GM18868 (cell line): ENCODE results near the gene CROCC.
"Not testable (repeated sequence)": the region's sequence is repeated elsewhere in the genome, so short reads cannot be mapped to it uniquely, and the experiment has no call there.

Experiments used
- ATAC-seq: cut with Tn5 transposase; IDR thresholded peaks from one replicate; pipeline ENCODE4 v1.9.1; 2021; ENCODE audit warnings: mild to moderate bottlenecking, moderate library complexity; ENCODE audit not compliant: unreplicated experiment

The CROCC gene

GRCh38 chr1:16921391-16922185, at the start of gene CROCC:
CROCC (plus strand) TSS chr1:16921931; CDS start chr1:16922019, 88 bp downstream.
- ATAC-seq, result no peak

- not testable (repeated sequence) for ATAC-seq
Observed at GRCh38 chr1:16872152-16873075, 49.3 kb upstream of the CROCC start.

GRCh38 chr1:16873076-16873879, 48.5 kb upstream of the CROCC start:
- not testable (repeated sequence) for ATAC-seq

DNA sequence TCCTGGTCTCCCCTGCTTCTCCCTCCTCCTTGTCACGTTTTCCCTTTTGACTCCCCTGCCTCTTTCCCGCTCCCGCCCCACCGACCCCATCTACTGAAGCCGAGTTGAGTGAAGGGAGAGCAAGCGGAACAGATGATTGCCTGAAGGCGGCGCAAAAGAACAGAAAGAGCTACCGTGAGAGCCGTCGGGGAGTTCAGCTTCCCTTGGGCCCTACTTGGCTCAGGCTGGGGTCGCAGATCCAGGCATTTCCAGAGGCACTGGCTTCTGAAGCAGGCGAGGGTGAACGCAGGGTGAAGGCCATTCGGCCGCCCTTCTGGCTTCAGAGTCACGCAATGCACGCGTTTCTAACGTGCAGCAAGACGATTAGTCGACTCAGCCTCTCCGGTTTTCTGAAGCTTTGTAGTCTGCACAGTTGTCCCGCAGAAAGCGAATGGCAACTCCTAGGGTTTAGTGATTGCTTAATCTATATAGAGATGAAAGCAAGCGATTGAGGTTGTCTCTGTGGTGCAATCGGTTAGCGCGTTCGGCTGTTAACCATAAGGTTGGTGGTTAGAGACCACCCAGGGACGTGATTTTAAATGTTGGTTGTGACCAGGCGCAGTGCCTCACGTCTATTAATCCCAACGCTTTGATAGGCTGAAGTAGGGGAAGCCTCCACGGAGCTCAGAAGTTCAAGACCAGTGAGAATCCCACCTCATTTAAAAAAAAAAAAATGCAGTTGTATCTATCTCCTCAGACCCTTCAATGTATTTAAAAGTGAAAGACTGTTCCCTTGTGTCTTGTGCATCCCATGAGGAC, 46.6 kb upstream of the CROCC start:
- ATAC-seq, result not testable (repeated sequence)

- not testable (repeated sequence) for ATAC-seq
Observed at GRCh38 chr1:16881742-16882141, 40.0 kb upstream of the CROCC start.

GRCh38 chr1:16882986-16883385, 38.7 kb upstream of the CROCC start:
- ATAC-seq, result no peak

DNA sequence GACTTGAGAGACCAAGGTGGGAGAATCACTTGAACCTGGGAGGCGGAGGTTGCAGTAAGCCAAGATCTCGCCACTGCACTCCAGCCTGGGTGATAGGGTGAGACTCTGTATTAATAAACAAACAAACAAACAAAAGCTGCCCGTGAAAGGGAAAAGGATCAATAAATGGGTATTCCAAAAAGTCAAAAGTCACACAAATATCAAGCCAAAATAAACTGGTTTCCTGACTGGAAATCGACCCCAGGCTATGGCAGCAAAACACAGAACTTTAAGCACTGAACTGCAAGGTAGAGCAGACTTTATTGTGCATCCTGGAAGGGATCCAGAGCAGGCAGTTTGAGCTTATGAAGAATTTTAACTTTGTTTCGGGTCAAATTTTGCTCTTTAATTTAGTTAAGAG, 37.2 kb upstream of the CROCC start:
- ATAC-seq, result not testable (repeated sequence)

DNA sequence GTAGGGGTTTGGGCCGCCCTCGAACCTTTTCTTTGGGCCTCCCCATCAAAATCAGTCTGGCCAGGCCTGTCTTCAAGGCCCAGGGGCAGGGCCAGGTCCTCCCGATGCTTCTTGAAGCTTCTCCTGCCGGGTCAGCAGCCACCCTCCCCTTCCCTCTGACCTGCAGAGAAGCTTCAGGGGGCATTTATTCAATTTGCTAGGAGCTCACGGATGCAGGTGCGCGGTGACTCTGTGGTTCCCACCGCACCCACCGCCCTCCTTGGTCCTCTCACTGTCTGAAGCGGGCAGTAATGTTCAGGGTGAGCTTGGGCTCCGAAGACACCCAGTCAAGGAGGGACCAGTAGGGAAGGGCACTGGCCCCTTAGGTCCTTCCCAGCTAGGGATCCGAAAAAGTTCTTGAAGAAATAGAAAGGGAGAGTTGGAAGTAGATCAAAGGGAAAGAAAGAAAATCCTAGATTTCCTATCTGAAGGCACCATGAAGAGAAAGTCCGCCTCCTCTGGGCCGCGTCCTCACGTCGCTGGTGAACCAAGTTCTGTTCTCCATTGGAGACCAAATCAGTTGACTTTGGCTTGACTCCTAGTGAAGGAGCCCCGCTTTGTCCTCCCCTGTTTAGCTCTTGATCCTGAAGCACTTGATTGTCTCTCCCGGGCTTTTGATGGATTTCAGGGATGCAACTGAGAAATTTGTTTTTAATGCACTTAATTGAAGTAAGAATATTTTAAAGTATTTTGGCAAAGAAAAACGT, 34.7 kb upstream of the CROCC start:
- ATAC-seq, result no peak

GRCh38 chr1:16888860-16889816, 32.6 kb upstream of the CROCC start:
- no peak for ATAC-seq

DNA sequence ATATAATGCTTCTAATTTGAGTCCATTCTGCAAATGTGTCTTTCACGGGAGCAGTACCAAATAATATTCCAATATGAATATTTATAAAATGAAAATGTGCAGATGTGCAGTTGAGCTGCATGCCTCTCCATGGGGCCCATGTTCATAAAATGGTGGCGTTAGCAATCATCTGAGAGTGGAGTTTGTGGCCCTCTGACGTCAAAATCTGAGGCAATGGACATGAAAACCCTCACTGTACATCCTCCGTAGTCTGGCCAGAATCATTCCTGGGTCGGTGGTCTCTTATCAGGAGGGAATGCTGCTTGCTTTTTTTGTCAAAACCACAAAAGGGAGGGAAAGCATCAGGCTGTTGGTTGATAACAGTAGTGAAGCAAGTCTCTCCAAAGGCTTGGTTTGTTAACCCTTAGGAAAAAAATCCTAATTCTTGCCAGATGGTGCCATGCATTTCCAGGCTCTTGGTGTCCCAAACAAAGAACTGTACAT, 31.2 kb upstream of the CROCC start:
- not testable (repeated sequence) for ATAC-seq

DNA sequence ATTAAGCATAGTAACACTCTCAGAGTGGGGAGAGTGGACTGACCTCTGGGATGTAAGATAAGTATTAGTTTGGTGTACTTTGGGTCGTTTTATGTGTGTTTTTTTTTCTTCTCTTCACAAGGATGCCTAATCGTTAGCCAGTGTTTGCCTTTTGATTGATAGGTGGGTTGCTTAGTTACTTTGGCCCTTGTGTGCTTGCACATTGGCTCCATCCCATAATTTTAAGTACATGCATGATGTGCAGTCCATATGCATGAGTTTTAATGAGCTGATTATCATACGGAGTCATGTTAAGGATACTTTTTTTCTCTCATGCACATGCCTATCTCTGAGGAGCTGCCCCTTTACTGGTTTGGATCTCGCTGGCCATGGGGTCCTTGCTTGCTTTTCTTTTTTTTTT, 30.7 kb upstream of the CROCC start:
- ATAC-seq, result not testable (repeated sequence)

DNA sequence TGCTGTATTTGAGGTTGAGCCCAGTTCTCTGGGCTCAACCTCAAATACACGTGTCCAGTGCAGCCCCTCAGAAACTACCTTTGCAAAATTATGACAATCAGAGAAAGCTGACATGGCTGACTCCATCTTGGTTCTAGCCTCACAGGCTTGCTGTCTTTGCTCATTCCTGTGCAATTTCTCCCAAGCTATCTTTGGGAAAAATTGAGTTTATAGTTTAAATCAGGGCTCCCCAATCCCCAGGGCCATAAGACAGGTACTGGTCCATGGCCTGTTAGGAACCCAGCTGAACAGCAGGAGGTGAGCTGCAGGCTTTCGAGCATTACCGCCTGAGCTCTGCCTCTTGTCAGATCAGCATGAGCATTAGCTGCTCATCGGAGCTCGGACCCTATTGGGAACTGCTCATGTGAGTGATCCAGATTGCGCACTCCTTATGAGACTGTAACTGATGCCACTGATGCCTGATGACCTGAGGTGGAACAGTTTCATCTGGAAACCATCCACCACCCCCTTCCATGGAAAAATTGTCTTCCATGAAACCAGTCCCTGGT, 28.7 kb upstream of the CROCC start:
- not testable (repeated sequence) for ATAC-seq

DNA sequence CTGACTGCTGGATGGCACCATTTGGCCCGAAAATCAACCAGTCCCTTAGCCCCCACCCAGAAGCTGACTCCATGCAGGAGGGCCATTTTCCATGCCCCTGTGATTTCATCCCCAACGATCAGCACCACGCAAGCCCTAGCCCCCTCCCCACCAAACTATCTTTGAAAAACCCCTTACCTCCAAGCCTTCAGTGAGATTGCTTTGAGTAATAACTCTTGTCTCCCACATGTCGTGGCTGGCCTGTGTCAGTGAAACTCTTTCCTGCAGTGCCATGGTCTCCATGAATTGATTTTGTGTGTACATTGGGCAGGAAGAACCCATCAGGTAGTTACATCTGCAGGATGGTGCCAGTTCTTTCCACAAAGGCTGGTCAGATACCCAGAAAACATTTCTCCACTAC, 27.9 kb upstream of the CROCC start:
- ATAC-seq, result not testable (repeated sequence)

DNA sequence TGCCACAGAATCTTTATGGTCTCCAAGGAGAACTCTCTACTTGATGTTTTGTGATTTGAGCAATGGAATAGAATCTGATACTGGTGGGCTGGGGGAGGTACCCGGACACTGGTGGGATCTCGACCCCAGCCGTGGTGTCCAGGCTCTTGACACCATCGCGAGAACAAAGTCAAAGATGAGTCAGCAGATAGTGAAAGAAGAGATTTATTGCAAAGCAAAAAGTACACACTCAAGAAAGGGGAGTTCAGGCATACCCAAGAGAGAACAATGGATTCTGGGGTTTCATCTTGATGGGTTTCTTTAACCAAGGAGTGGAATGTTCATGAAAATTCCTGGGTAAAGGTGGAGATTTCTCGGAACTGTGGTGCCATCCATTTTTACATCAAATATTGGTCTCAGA, 27.4 kb upstream of the CROCC start:
- not testable (repeated sequence) for ATAC-seq

- ATAC-seq, result not testable (repeated sequence)
Observed at GRCh38 chr1:16895233-16895597, 26.5 kb upstream of the CROCC start.

DNA sequence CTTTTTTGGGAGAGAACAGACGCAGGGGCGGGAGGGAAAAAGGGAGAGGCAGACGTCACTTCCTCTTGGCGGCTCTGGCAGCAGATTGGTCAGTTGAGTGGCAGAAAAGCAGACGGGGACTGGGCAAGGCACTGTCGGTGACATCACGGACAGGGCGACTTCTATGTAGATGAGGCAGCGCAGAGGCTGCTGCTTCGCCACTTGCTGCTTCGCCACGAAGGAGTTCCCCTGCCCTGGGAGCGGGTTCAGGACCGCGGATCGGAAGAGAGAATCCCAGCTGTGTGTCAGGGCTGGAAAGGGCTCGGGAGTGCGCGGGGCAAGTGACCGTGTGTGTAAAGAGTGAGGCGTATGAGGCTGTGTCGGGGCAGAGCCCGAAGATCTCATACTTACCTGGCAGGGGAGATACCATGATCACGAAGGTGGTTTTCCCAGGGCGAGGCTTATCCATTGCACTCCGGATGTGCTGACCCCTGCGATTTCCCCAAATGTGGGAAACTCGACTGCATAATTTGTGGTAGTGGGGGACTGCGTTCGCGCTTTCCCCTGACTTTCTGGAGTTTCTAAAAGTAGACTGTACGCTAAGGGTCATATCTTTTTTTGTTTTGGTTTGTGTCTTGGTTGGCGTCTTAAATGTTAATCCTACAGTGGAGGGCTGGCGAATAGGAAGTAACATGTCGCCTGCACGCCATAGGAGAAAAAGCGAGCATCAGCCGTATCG, 26.0 kb upstream of the CROCC start, which contains the start of gene RNU1-2:
TSS of gene RNU1-2 (plus strand) at position 383 of the 718 bp plus-strand sequence.
- peak; percentile 94 for ATAC-seq
